ENCODE measurements around the gene BCS1L. TPM values are rescaled to one million over a fixed set of nuclear protein-coding genes. Genes with fewer than 3 reads are reported as not detected.

The BCS1L gene
- total RNA-seq, 1 donor from 2014 or later, result 52.2 TPM

- intact Hi-C loops (cut with micrococcal nuclease), result loop anchor here (1.0 to 5.0 kb wide), 16 partner anchors 12 to 937 kb away; partner anchors contain the start of genes AAMP, CNOT9, DNAJB2 and GMPPA
Observed at GRCh38 chr2:218659988-218660358, 490 bp downstream of the BCS1L start.

- intact Hi-C loops (cut with micrococcal nuclease), result no loop called here
Observed at GRCh38 chr2:218662377-218662776, 2.9 kb downstream of the BCS1L start.

- intact Hi-C loops (cut with micrococcal nuclease), result no loop called here
Observed at GRCh38 chr2:218662827-218663226, 3.3 kb downstream of the BCS1L start.

GRCh38 chr2:218663901-218664300, 4.4 kb downstream of the BCS1L start:
- intact Hi-C loops (cut with micrococcal nuclease), result no loop called here

- intact Hi-C loops (cut with micrococcal nuclease), result no loop called here
Observed at GRCh38 chr2:218664653-218665052, 5.2 kb downstream of the BCS1L start.

- intact Hi-C loops (cut with micrococcal nuclease), result loop anchor here (1.0 to 5.0 kb wide), 7 partner anchors 226 to 826 kb away; partner anchors contain the start of genes AAMP, ARPC2, CNPPD1 and DNPEP
Observed at GRCh38 chr2:218671097-218671653, 11.7 kb downstream of the BCS1L start.

- intact Hi-C loops (cut with micrococcal nuclease), result loop anchor here (1.0 to 5.0 kb wide), 13 partner anchors 13 to 825 kb away; partner anchors contain the start of genes AAMP, ARPC2, BCS1L and CNOT9
Observed at GRCh38 chr2:218671654-218672566, 12.4 kb downstream of the BCS1L start, which contains the start of the genes RNF25 and STK36. Gene RNF25, minus strand, starts transcription at chr2:218672002. Its CDS starts 32 bp downstream, at chr2:218671970. Gene STK36, plus strand, starts transcription at chr2:218672086. Its CDS starts 744 bp downstream, at chr2:218672830.

- intact Hi-C loops (cut with micrococcal nuclease), result no loop called here
Observed at GRCh38 chr2:218679119-218679518, 19.6 kb downstream of the BCS1L start.

GRCh38 chr2:218680061-218680460, 20.6 kb downstream of the BCS1L start:
- intact Hi-C loops (cut with micrococcal nuclease), result no loop called here

GRCh38 chr2:218687400-218688060, 28.0 kb downstream of the BCS1L start:
- intact Hi-C loops (cut with micrococcal nuclease), result loop anchor here (1.0 kb wide), 4 partner anchors 15 to 386 kb away; partner anchors contain the start of genes BCS1L, RNF25, STK36 and ZNF142

- intact Hi-C loops (cut with micrococcal nuclease), result no loop called here
Observed at GRCh38 chr2:218691234-218691633, 31.8 kb downstream of the BCS1L start.

GRCh38 chr2:218694405-218695145, 35.1 kb downstream of the BCS1L start:
- intact Hi-C loops (cut with micrococcal nuclease), result no loop called here

- intact Hi-C loops (cut with micrococcal nuclease), result no loop called here
Observed at GRCh38 chr2:218698885-218699284, 39.4 kb downstream of the BCS1L start.

GRCh38 chr2:218701806-218702205, 42.3 kb downstream of the BCS1L start:
- intact Hi-C loops (cut with micrococcal nuclease), result no loop called here

- intact Hi-C loops (cut with micrococcal nuclease), result no loop called here
Observed at GRCh38 chr2:218703341-218703740, 43.9 kb downstream of the BCS1L start.

GRCh38 chr2:218708086-218708485, 48.6 kb downstream of the BCS1L start:
- intact Hi-C loops (cut with micrococcal nuclease), result no loop called here

GRCh38 chr2:218709908-218710307, 50.4 kb downstream of the BCS1L start:
- intact Hi-C loops (cut with micrococcal nuclease), result loop anchor here (1.0 to 5.0 kb wide), 18 partner anchors 38 to 887 kb away; partner anchors contain the start of genes AAMP, ARPC2, BCS1L and CHPF

- intact Hi-C loops (cut with micrococcal nuclease), result loop anchor here (1.0 to 5.0 kb wide), 18 partner anchors 38 to 887 kb away; partner anchors contain the start of genes AAMP, ARPC2, BCS1L and CHPF
Observed at GRCh38 chr2:218710334-218710686, 50.8 kb downstream of the BCS1L start.

GRCh38 chr2:218710687-218711549, 51.4 kb downstream of the BCS1L start, which contains the start of gene TTLL4:
Gene TTLL4, plus strand, starts transcription at chr2:218710835. Its CDS starts 26,842 bp downstream, at chr2:218737677.
- intact Hi-C loops (cut with micrococcal nuclease), result loop anchor here (1.0 to 5.0 kb wide), 20 partner anchors 22 to 886 kb away; partner anchors contain the start of genes AAMP, ARPC2, BCS1L and CHPF
